Neuronal stem cell (in vitro differentiated cells): ENCODE data around the gene TUBA4B.

Experiments
- DNase-seq: peaks from one replicate; pipeline ENCODE4 v3.0.0-alpha.2; 2013; ENCODE audit warnings: low spot score
- H2AFZ ChIP-seq: one replicate; pipeline ENCODE4 v1.6.1; 2013; ENCODE audit warnings: mild to moderate bottlenecking, low read length, inconsistent platforms
- H2AK5ac ChIP-seq: 2 replicates; pipeline ENCODE4 v1.6.1; 2013; ENCODE audit warnings: low read depth, mild to moderate bottlenecking, inconsistent platforms, low read length, moderate library complexity, mixed read lengths
- H2BK120ac ChIP-seq: 2 replicates; pipeline ENCODE4 v1.6.1; 2013; ENCODE audit warnings: low read depth, mild to moderate bottlenecking, inconsistent platforms, low read length, moderate library complexity, mixed read lengths
- H2BK12ac ChIP-seq: one replicate; pipeline ENCODE4 v1.6.1; 2013; ENCODE audit warnings: low read length, inconsistent platforms
- H2BK15ac ChIP-seq: 2 replicates; pipeline ENCODE4 v1.6.1; 2013; ENCODE audit warnings: mild to moderate bottlenecking, low read length, inconsistent platforms, mixed read lengths
- H2BK5ac ChIP-seq: one replicate; pipeline ENCODE4 v1.6.1; 2013; ENCODE audit warnings: inconsistent platforms, mild to moderate bottlenecking, low read length, moderate library complexity
- H3K14ac ChIP-seq: one replicate; pipeline ENCODE4 v1.6.1; 2013; ENCODE audit warnings: low read length, inconsistent platforms
- H3K18ac ChIP-seq: 2 replicates; pipeline ENCODE4 v1.6.1; 2013; ENCODE audit warnings: low read length, inconsistent platforms
- H3K23ac ChIP-seq: 2 replicates; pipeline ENCODE4 v1.6.1; 2013; ENCODE audit warnings: low read depth, mild to moderate bottlenecking, mixed read lengths, low read length, inconsistent platforms; ENCODE audit not compliant: poor library complexity
- H3K27ac ChIP-seq: replicated peaks from 3 replicates; pipeline ENCODE4 v1.5.1; 2013; ENCODE audit warnings: low read length, inconsistent platforms
- H3K27me3 ChIP-seq, 3 experiments: 2 replicates each; pipeline ENCODE4 v1.6.1; 2013; ENCODE audit warnings: low read length in 3 of 3, mild to moderate bottlenecking in 2 of 3, inconsistent platforms in 1 of 3, low read depth in 1 of 3, mixed read lengths in 1 of 3, moderate library complexity in 1 of 3; ENCODE audit not compliant: control insufficient read depth in 3 of 3, insufficient read depth in 3 of 3
- H3K36me3 ChIP-seq, 2 donors: replicated peaks in 1 of 2; 2 replicates each; pipeline ENCODE4 v1.6.1; 2013; ENCODE audit warnings: low read length in 2 of 2; ENCODE audit not compliant: control insufficient read depth in 2 of 2, insufficient read depth in 2 of 2
- H3K4ac ChIP-seq: 2 replicates; pipeline ENCODE4 v1.6.1; 2013; ENCODE audit warnings: inconsistent platforms, mild to moderate bottlenecking, low read length, moderate library complexity
- H3K4me1 ChIP-seq, 2 donors: 1 replicate in 1 of 2; 2 replicates in 1 of 2; pipeline ENCODE4 v1.6.1; 2013; ENCODE audit warnings: low read length in 2 of 2, low read depth in 1 of 2; ENCODE audit not compliant: control insufficient read depth in 2 of 2, insufficient read depth in 1 of 2
- H3K4me2 ChIP-seq: one replicate; pipeline ENCODE4 v1.6.1; 2013; ENCODE audit warnings: mild to moderate bottlenecking, low read length, inconsistent platforms; ENCODE audit not compliant: insufficient read depth, poor library complexity, severe bottlenecking
- H3K4me3 ChIP-seq, 2 donors: 2 replicates each; pipeline ENCODE4 v1.5.1; 2013; ENCODE audit warnings: low read length in 2 of 2, mild to moderate bottlenecking in 2 of 2, inconsistent platforms in 1 of 2, moderate library complexity in 1 of 2
- H3K79me1 ChIP-seq: one replicate; pipeline ENCODE4 v1.6.1; 2013; ENCODE audit warnings: low read depth, mild to moderate bottlenecking, inconsistent platforms, low read length, moderate library complexity
- H3K9ac ChIP-seq: one replicate; pipeline ENCODE4 v1.6.1; 2013; ENCODE audit warnings: mild to moderate bottlenecking, low read depth, low read length, inconsistent platforms; ENCODE audit not compliant: poor library complexity
- H3K9me3 ChIP-seq, 2 donors: replicated peaks in 1 of 2; 2 replicates each; pipeline versions ENCODE3 to v1.6.1; 2013; ENCODE audit warnings: low read length in 2 of 2, mild to moderate bottlenecking in 2 of 2, inconsistent platforms in 1 of 2, low read depth in 1 of 2, mixed read lengths in 1 of 2, moderate library complexity in 1 of 2; ENCODE audit not compliant: control insufficient read depth in 2 of 2, insufficient read depth in 1 of 2
- H4K8ac ChIP-seq: one replicate; pipeline ENCODE4 v1.6.1; 2013; ENCODE audit warnings: low read depth, mild to moderate bottlenecking, inconsistent platforms, low read length, moderate library complexity
- H4K91ac ChIP-seq: one replicate; pipeline ENCODE4 v1.6.1; 2013; ENCODE audit warnings: low read length, low read depth, mild to moderate bottlenecking, inconsistent platforms; ENCODE audit not compliant: poor library complexity
- WGBS, 2 donors: extraction: QIAGEN DNeasy Blood & Tissue Kit; methylation state at CpG; one replicate each; pipeline ENCODE4 v1.1.7; 2013; ENCODE audit warnings: missing lambda C conversion rate in 2 of 2, mixed read lengths in 1 of 2; ENCODE audit not compliant: insufficient read length in 2 of 2, insufficient replicate concordance in 1 of 2; ENCODE audit errors: extremely low coverage in 2 of 2; 5-methylcytosine and 5-hydroxymethylcytosine counted together

Gene TUBA4B

DNA sequence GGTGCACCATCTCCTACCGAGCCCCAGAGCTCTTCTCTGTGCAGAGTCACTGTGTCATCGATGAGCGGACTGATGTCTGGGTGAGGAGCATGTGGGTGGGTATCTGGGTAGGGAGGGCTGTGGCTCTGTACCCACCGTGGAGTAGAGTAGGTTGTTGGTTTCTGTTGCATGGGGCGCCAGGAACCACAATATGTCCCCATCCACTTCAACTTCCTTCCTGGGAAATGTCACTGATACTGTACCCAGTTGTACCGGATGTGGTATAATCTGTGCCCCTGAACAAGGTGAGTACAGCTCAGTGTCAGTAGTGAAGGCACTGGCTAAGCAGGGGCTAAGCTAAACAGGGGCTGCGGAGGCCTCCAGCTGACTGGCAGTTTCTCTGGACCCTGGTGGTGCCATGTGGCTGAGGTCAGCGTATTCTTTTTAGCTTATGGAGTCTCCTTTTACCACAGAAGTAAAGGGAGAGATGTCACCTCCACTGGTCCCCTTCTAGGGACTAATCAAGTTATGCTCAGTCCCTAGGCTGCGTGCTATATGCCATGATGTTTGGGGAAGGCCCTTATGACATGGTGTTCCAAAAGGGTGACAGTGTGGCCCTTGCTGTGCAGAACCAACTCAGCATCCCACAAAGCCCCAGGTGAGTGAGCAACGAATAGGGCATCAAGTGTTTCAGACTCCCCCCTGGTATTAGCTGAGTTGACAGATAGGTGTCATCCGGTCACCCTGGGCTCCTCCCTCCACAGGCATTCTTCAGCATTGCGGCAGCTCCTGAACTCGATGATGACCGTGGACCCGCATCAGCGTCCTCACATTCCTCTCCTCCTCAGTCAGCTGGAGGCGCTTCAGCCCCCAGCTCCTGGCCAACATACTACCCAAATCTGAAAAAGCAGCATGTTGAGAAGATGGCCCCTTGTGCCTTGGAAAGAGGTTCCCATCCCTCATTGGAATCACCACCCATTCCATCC, 5.1 kb upstream of the TUBA4B start:
- Histone ChIP-seq H4K8ac (no peak overlapping the region), H2BK5ac (no peak overlapping the region), H3K4me1 (peaks cover 8 to 13% of the 10 kb centered on the region in 2 donors), H2BK12ac (no peak overlapping the region), H2BK15ac (no peak overlapping the region), H3K9ac (peak overlapping the region; percentile 33), H3K4me3 (no peak overlapping the region), H4K91ac (no peak overlapping the region), H3K14ac (no peak overlapping the region), H2BK120ac (no peak overlapping the region), H3K4ac (no peak overlapping the region), H3K27me3 (peaks cover 10 to 20% (median 19%) of the 10 kb centered on the region in 3 experiments), H3K18ac (no peak overlapping the region), H3K4me2 (no peak overlapping the region), H2AFZ (no peak overlapping the region), H3K79me1 (no peaks in the 10 kb centered on the region), H3K9me3 (no peaks in the 10 kb centered on the region), H3K27ac (no peak overlapping the region), H2AK5ac (no peak overlapping the region), H3K23ac (no peak overlapping the region), H3K36me3 (peaks cover 10 to 24% of the 10 kb centered on the region in 2 donors)
- DNase-seq: no peak
- WGBS, 2 donors: no CpG with 5 or more reads among the region's 17 CpGs

DNA sequence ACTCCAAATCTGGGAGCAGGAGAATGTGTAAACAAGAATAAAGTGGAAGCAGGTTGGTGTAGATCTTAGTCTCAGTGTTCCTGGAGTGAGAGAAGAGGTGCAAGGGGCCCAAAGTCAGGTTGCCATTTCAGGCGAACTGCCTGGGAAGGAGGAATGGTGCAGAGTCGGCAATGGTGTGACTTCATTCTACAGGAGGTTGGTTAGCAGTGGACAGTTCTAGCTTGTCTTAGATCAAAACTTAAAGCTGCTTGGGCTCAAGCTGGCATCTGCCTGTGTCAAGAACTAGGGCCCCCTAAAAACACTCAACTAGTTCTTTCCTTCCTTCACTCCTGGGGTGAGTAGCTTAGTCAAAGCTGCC, 4.2 kb upstream of the TUBA4B start:
- DNase-seq: no peak
- H2AK5ac ChIP-seq: no peak overlapping the region
- no peak overlapping the region for H3K9ac ChIP-seq
- no peaks in the 10 kb centered on the region for H3K9me3 ChIP-seq
- no peaks in the 10 kb centered on the region for H3K79me1 ChIP-seq
- H3K23ac ChIP-seq: no peak overlapping the region
- no peak overlapping the region for H2BK5ac ChIP-seq
- H3K4me3 ChIP-seq: no peak overlapping the region
- H2BK120ac ChIP-seq: no peak overlapping the region
- no peak overlapping the region for H4K91ac ChIP-seq
- no peak overlapping the region for H3K18ac ChIP-seq
- no peak overlapping the region for H3K4ac ChIP-seq
- no peak overlapping the region for H2BK12ac ChIP-seq
- H4K8ac ChIP-seq: no peak overlapping the region
- peaks cover 10 to 24% of the 10 kb centered on the region in 2 donors for H3K36me3 ChIP-seq
- H3K4me2 ChIP-seq: no peak overlapping the region
- no peak overlapping the region for H3K27ac ChIP-seq
- no peak overlapping the region for H3K14ac ChIP-seq
- H3K27me3 ChIP-seq: peaks cover 16 to 28% (median 28%) of the 10 kb centered on the region in 3 experiments
- H2BK15ac ChIP-seq: no peak overlapping the region
- no CpG with 5 or more reads among the region's 2 CpGs for WGBS, 2 donors
- H2AFZ ChIP-seq: no peak overlapping the region
- H3K4me1 ChIP-seq: peaks cover 14 to 21% of the 10 kb centered on the region in 2 donors

- no peak overlapping the region for H3K4me2 ChIP-seq
- H3K23ac ChIP-seq: peak overlapping the region; percentile 46
- no CpG with 5 or more reads among the region's 7 CpGs for WGBS, 2 donors
- no peaks in the 10 kb centered on the region for H3K79me1 ChIP-seq
- no peak overlapping the region for H4K91ac ChIP-seq
- peaks cover 21 to 34% (median 34%) of the 10 kb centered on the region in 3 experiments for H3K27me3 ChIP-seq
- H2BK120ac ChIP-seq: no peak overlapping the region
- H3K4ac ChIP-seq: no peak overlapping the region
- H3K4me1 ChIP-seq: peaks cover 18 to 24% of the 10 kb centered on the region in 2 donors
- H3K27ac ChIP-seq: no peak overlapping the region
- H3K9ac ChIP-seq: no peak overlapping the region
- no peak overlapping the region for H2AK5ac ChIP-seq
- H2AFZ ChIP-seq: no peak overlapping the region
- peaks cover 0 to 2% of the 10 kb centered on the region in 2 donors for H3K9me3 ChIP-seq
- no peak overlapping the region for H3K4me3 ChIP-seq
- H2BK15ac ChIP-seq: no peak overlapping the region
- H2BK5ac ChIP-seq: no peak overlapping the region
- DNase-seq: no peak
- peak overlapping the region; percentile 54 for H4K8ac ChIP-seq
- H3K14ac ChIP-seq: no peak overlapping the region
- H3K36me3 ChIP-seq: peaks cover 10 to 24% of the 10 kb centered on the region in 2 donors
- no peak overlapping the region for H3K18ac ChIP-seq
- no peak overlapping the region for H2BK12ac ChIP-seq
Measured at GRCh38 chr2:219249203-219249980, 3.7 kb upstream of the TUBA4B start.
